Measurements from ENCODE around the gene CNTNAP2. TPM values are rescaled to one million over a fixed set of nuclear protein-coding genes. Genes with fewer than 3 reads are reported as not detected.

Gene CNTNAP2
- total RNA-seq, 1 experiment from 2014 or later: 64.5 TPM

GRCh38 chr7:147858421-147858820 lies 1741.8 kb downstream of the CNTNAP2 start:
- DNase-seq: no peak
- Histone ChIP-seq H3K9me3 (ENCODE audit: control insufficient read depth, low read depth, low read length) (no peaks in the 10 kb centered on the region), H2AFZ (ENCODE audit: low read length) (no peak overlapping the region), H3K27me3 (ENCODE audit: insufficient read depth, low read length) (no peaks in the 10 kb centered on the region), H3T11ph (ENCODE audit: low read length) (no peak overlapping the region), H2BK5ac (ENCODE audit: insufficient read length, low read length) (no peak overlapping the region), H3K18ac (ENCODE audit: insufficient read length, low read depth, low read length) (no peak overlapping the region), H4K91ac (ENCODE audit: insufficient read length, low read depth, low read length) (no peak overlapping the region), H3K79me1 (ENCODE audit: insufficient read depth, low read depth, low read length, poor library complexity, severe bottlenecking) (no peaks in the 10 kb centered on the region), H3K23me2 (ENCODE audit: insufficient read length, low read depth, low read length, poor library complexity, severe bottlenecking) (no peaks in the 10 kb centered on the region), H2BK15ac (ENCODE audit: low read depth, low read length) (no peak overlapping the region), H4K5ac (ENCODE audit: insufficient read length, low read depth, low read length) (no peak overlapping the region), H3K9ac (ENCODE audit: extremely low read depth, insufficient read length, low read length) (no peak overlapping the region), H3K23ac (ENCODE audit: insufficient read length, low read depth, low read length) (no peak overlapping the region), H3K4ac (ENCODE audit: low read depth, low read length) (no peak overlapping the region), H4K20me1 (ENCODE audit: control insufficient read depth, insufficient read depth, insufficient read length) (no peaks in the 10 kb centered on the region), H3K4me1 (ENCODE audit: insufficient read depth, low read length) (no peaks in the 10 kb centered on the region), H2BK12ac (ENCODE audit: insufficient read length, low read depth, low read length) (no peak overlapping the region), H2AK5ac (ENCODE audit: insufficient read length, low read length) (no peak overlapping the region), H3K79me2 (ENCODE audit: insufficient read depth, low read length) (no peaks in the 10 kb centered on the region), H2BK20ac (ENCODE audit: low read depth, low read length, poor library complexity, severe bottlenecking) (no peak overlapping the region), H4K8ac (replicated peaks; ENCODE audit: insufficient read length, low read depth, low read length) (no peak overlapping the region), H3K27ac (ENCODE audit: insufficient read length, low read depth, low read length) (no peak overlapping the region), H3K14ac (ENCODE audit: insufficient read depth, low read length) (no peak overlapping the region), H3K56ac (ENCODE audit: insufficient read length, low read depth, low read length) (no peak overlapping the region), H2BK120ac (ENCODE audit: low read depth, low read length, poor library complexity, severe bottlenecking) (no peak overlapping the region), H3K4me2 (ENCODE audit: insufficient read depth, insufficient read length, low read length) (no peak overlapping the region)
- Mint-ChIP-seq H3K27ac (peak overlapping the region in 1 of 3 experiments; percentile 59; a peak in 2 of 7 replicates), H3K36me3 (ENCODE audit: insufficient read depth in 1 of 3, low read depth in 3 of 3) (no peaks in the 10 kb centered on the region), H3K4me3 (no peak overlapping the region), H3K9me3 (peaks cover 3 to 4% of the 10 kb centered on the region in 2 experiments; a peak in 3 of 5 replicates), H3K27me3 (ENCODE audit: low read depth) (no peaks in the 10 kb centered on the region), H3K4me1 (peaks cover 3 to 6% of the 10 kb centered on the region in 2 experiments)
- WGBS (ENCODE audit: extremely low coverage, insufficient read length, low lambda C conversion rate): no CpG with 5 or more reads among the region's 3 CpGs
- no peak for TF ChIP-seq CTCF (conservative IDR thresholded peaks at IDR 0.05)
